PC-9 (cell line): ENCODE measurements around the gene TUBGCP2.

ENCODE experiments used
- EZH2 ChIP-seq: fragments of 200-600 bp; sonication (generic); IDR thresholded peaks from 2 replicates; pipeline ENCODE4 v1.8.0; 2017; ENCODE audit warnings: antibody characterized with exemption, low read depth
- TF ChIP-seq, protein P1 (sequence below): fragments of 200-600 bp; sonication (generic); conservative IDR thresholded peaks from 2 replicates; pipeline ENCODE4 v1.6.1; 2017; ENCODE audit warnings: mixed run types, antibody characterized with exemption, mild to moderate bottlenecking, moderate library complexity

DNA sequence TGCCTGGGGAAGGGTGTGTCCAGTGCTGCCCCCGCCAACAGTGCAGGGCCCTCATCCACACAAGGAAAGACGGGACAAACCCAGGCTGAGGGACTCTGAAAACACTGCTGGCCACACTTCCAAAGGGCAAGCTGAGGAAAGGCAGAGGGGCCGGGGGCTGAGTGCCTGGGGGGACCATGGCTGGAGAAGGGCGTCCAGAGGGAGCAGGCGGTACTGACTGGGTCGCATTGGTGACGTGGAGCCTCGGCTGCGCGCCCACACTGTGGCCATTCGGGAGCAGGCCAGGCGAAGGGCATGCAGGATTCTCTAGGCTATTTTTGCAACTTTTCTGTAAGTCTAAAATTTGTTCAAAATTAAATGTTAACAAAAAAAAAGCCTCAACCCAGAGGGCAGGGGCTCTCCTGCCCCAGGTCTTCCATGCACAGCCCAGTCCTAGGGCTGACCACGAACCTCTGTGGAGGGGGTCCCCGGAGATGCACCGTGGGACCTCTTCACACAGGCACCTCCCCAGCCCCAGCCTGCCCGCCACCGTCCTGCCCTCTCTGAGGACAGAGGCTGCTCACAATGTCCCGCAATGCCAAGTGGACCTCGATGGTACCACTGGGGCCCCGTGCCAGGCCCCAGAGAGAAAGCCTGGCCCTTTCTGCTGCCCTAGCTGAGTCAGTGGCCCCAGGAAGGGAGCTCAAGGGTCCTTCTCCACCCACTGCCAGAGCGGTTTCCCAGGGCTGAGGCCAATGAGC is 42.4 kb downstream of the TUBGCP2 start:
- TF ChIP-seq, protein P1, sequence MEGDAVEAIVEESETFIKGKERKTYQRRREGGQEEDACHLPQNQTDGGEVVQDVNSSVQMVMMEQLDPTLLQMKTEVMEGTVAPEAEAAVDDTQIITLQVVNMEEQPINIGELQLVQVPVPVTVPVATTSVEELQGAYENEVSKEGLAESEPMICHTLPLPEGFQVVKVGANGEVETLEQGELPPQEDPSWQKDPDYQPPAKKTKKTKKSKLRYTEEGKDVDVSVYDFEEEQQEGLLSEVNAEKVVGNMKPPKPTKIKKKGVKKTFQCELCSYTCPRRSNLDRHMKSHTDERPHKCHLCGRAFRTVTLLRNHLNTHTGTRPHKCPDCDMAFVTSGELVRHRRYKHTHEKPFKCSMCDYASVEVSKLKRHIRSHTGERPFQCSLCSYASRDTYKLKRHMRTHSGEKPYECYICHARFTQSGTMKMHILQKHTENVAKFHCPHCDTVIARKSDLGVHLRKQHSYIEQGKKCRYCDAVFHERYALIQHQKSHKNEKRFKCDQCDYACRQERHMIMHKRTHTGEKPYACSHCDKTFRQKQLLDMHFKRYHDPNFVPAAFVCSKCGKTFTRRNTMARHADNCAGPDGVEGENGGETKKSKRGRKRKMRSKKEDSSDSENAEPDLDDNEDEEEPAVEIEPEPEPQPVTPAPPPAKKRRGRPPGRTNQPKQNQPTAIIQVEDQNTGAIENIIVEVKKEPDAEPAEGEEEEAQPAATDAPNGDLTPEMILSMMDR: no peak
- no peak for TF ChIP-seq EZH2
